Neural progenitor cell (in vitro differentiated cells): ENCODE measurements around the gene RSPO3. TPM values are rescaled to one million over a fixed set of nuclear protein-coding genes. Genes with fewer than 3 reads are reported as not detected.

Experiments
- DNase-seq: peaks from one replicate; pipeline ENCODE4 v3.0.0-alpha.2; 2016; ENCODE audit warnings: low spot score
- H2AFZ ChIP-seq: fragments of 200-600 bp; sonication (generic); replicated peaks from 2 replicates; pipeline ENCODE4 v1.6.1; 2016; ENCODE audit warnings: antibody characterized with exemption
- H3F3A ChIP-seq: fragments of 200-600 bp; sonication (generic); 2 replicates; pipeline ENCODE4 v1.6.1; 2016; ENCODE audit warnings: antibody characterized with exemption, low read depth
- H3K27ac ChIP-seq: fragments of 200-600 bp; sonication (generic); 2 replicates; pipeline ENCODE4 v1.5.1; 2016; ENCODE audit warnings: mild to moderate bottlenecking
- H3K27me3 ChIP-seq: fragments of 200-600 bp; sonication (generic); 2 replicates; pipeline ENCODE4 v1.6.1; 2016; ENCODE audit warnings: mild to moderate bottlenecking, moderate library complexity
- H3K36me3 ChIP-seq: fragments of 200-600 bp; sonication (generic); 2 replicates; pipeline ENCODE4 v1.5.1; 2016
- H3K4me1 ChIP-seq: fragments of 200-600 bp; sonication (generic); 2 replicates; pipeline ENCODE4 v1.6.1; 2016; ENCODE audit warnings: mixed run types
- H3K4me2 ChIP-seq: fragments of 200-600 bp; sonication (generic); 2 replicates; pipeline ENCODE4 v1.6.1; 2016
- H3K4me3 ChIP-seq: fragments of 200-600 bp; sonication (generic); 2 replicates; pipeline ENCODE4 v1.5.1; 2016
- H3K79me2 ChIP-seq: fragments of 200-600 bp; sonication (generic); 2 replicates; pipeline ENCODE4 v1.6.1; 2016; ENCODE audit warnings: low read depth
- H3K9ac ChIP-seq: fragments of 200-600 bp; sonication (generic); 2 replicates; pipeline ENCODE4 v1.6.1; 2016
- H3K9me3 ChIP-seq: fragments of 200-600 bp; sonication (generic); 2 replicates; pipeline ENCODE4 v1.5.1; 2016; ENCODE audit warnings: low read depth
- H4K20me1 ChIP-seq: fragments of 200-600 bp; sonication (generic); 2 replicates; pipeline ENCODE4 v1.6.1; 2016; ENCODE audit warnings: low read depth
- H3K27ac Mint-ChIP-seq: 3 replicates; pipeline ENCODE4 v1.8.0; 2021; ENCODE audit warnings: mixed read lengths
- H3K27me3 Mint-ChIP-seq: 2 replicates; pipeline ENCODE4 v1.8.0; 2022; ENCODE audit warnings: low read depth, mild to moderate bottlenecking, inconsistent platforms, moderate library complexity, mixed read lengths; ENCODE audit not compliant: insufficient read depth
- H3K36me3 Mint-ChIP-seq: 3 replicates; pipeline ENCODE4 v1.8.0; 2021; ENCODE audit warnings: mixed read lengths
- H3K4me1 Mint-ChIP-seq: 3 replicates; pipeline ENCODE4 v1.8.0; 2021; ENCODE audit warnings: mixed read lengths
- H3K4me3 Mint-ChIP-seq: 3 replicates; pipeline ENCODE4 v1.8.0; 2021; ENCODE audit warnings: mild to moderate bottlenecking, moderate library complexity, mixed read lengths
- H3K9me3 Mint-ChIP-seq: 3 replicates; pipeline ENCODE4 v1.8.0; 2020; ENCODE audit warnings: mixed read lengths
- EZH2 ChIP-seq: fragments of 200-600 bp; sonication (generic); IDR thresholded peaks from 2 replicates; pipeline ENCODE4 v1.6.1; 2017; ENCODE audit warnings: antibody characterized with exemption, mild to moderate bottlenecking, moderate library complexity
- EZH2phosphoT487 ChIP-seq: fragments of 200-600 bp; sonication (generic); IDR thresholded peaks from 2 replicates; pipeline ENCODE4 v1.6.1; 2017; ENCODE audit warnings: antibody characterized with exemption
- total RNA-seq: library from RNA; depleted of rRNA; stranded (reverse); fragments of >200 nt; gene quantifications from 2 replicates; pipeline ENCODE4 v1.2.3, GENCODE V29; 2015; ENCODE audit warnings: low replicate concordance
- TF ChIP-seq, protein P1 (sequence below): fragments of 200-600 bp; sonication (generic); IDR thresholded peaks from 2 replicates; pipeline ENCODE4 v1.5.1; 2017; ENCODE audit warnings: antibody characterized with exemption, mild to moderate bottlenecking

Gene RSPO3
- total RNA-seq, 1 donor from 2014 or later, result 2.4 TPM

DNA sequence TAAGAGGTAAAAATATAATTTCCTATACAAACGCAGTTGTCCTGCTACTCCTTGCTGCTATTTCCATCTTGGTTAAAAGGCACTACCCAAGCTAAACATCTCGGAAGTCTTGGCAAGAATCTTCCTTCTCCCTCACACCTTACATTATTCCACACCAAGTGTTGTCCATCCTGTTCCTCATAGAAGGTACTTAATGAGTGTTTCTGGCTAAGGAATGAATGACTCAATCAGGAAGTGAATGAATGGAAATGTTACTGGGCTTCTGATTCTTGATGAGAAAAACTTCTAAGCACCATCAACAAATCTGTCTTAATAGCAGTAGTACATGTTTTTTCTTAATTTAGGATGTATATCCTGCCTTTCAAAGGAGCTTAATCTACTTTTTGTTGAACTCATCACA lies 40.6 kb upstream of the RSPO3 start:
- H3K27me3 ChIP-seq, result no peaks in the 10 kb centered on the region
- H3K27me3 Mint-ChIP-seq, result no peaks in the 10 kb centered on the region
- no peak for TF ChIP-seq EZH2
- TF ChIP-seq, protein P1, sequence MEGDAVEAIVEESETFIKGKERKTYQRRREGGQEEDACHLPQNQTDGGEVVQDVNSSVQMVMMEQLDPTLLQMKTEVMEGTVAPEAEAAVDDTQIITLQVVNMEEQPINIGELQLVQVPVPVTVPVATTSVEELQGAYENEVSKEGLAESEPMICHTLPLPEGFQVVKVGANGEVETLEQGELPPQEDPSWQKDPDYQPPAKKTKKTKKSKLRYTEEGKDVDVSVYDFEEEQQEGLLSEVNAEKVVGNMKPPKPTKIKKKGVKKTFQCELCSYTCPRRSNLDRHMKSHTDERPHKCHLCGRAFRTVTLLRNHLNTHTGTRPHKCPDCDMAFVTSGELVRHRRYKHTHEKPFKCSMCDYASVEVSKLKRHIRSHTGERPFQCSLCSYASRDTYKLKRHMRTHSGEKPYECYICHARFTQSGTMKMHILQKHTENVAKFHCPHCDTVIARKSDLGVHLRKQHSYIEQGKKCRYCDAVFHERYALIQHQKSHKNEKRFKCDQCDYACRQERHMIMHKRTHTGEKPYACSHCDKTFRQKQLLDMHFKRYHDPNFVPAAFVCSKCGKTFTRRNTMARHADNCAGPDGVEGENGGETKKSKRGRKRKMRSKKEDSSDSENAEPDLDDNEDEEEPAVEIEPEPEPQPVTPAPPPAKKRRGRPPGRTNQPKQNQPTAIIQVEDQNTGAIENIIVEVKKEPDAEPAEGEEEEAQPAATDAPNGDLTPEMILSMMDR, result no peak
- no peak for TF ChIP-seq EZH2phosphoT487
- no peak overlapping the region for H3K4me2 ChIP-seq
- no peaks in the 10 kb centered on the region for H3K4me1 Mint-ChIP-seq
- no peaks in the 10 kb centered on the region for H3K36me3 Mint-ChIP-seq
- no peaks in the 10 kb centered on the region for H3K36me3 ChIP-seq
- H3K9ac ChIP-seq, result no peak overlapping the region
- H3F3A ChIP-seq, result no peaks in the 10 kb centered on the region
- H3K27ac ChIP-seq, result no peak overlapping the region
- no peaks in the 10 kb centered on the region for H3K9me3 ChIP-seq
- DNase-seq, result no peak
- no peaks in the 10 kb centered on the region for H3K9me3 Mint-ChIP-seq
- H3K4me3 Mint-ChIP-seq, result no peak overlapping the region
- H3K4me1 ChIP-seq, result no peaks in the 10 kb centered on the region
- H3K27ac Mint-ChIP-seq, result no peak overlapping the region
- no peaks in the 10 kb centered on the region for H4K20me1 ChIP-seq
- H3K79me2 ChIP-seq, result no peaks in the 10 kb centered on the region
- no peak overlapping the region for H2AFZ ChIP-seq
- no peak overlapping the region for H3K4me3 ChIP-seq

DNA sequence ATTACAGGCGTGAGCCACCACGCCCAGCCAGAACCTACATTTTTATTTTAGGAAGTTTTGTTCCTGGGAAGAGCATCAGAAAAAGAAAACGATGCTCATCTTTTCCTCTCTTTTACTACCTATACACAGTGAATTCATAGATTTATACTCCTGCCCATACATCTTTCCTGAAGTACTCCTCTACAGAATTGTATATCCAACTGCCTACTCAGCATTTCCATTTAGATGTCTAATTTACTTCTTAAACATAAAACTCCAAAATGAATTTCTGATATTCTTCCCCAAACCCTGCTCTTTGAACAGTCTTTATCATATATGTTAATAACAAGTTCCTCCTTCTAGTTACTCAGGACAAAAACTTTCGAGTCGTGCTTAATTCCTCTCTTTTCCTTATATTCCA lies 39.8 kb upstream of the RSPO3 start:
- H3K36me3 ChIP-seq, result no peaks in the 10 kb centered on the region
- no peaks in the 10 kb centered on the region for H3K79me2 ChIP-seq
- no peak overlapping the region for H3K27ac ChIP-seq
- no peaks in the 10 kb centered on the region for H4K20me1 ChIP-seq
- H3K9me3 ChIP-seq, result no peaks in the 10 kb centered on the region
- no peak overlapping the region for H3K4me2 ChIP-seq
- no peak overlapping the region for H3K4me3 Mint-ChIP-seq
- TF ChIP-seq, protein P1, result no peak
- no peaks in the 10 kb centered on the region for H3K36me3 Mint-ChIP-seq
- H3K4me1 Mint-ChIP-seq, result no peaks in the 10 kb centered on the region
- H3F3A ChIP-seq, result no peaks in the 10 kb centered on the region
- H3K4me1 ChIP-seq, result no peaks in the 10 kb centered on the region
- no peaks in the 10 kb centered on the region for H3K9me3 Mint-ChIP-seq
- H2AFZ ChIP-seq, result no peak overlapping the region
- H3K27me3 ChIP-seq, result no peaks in the 10 kb centered on the region
- H3K4me3 ChIP-seq, result no peak overlapping the region
- no peak overlapping the region for H3K27ac Mint-ChIP-seq
- DNase-seq, result no peak
- no peaks in the 10 kb centered on the region for H3K27me3 Mint-ChIP-seq
- no peak overlapping the region for H3K9ac ChIP-seq

DNA sequence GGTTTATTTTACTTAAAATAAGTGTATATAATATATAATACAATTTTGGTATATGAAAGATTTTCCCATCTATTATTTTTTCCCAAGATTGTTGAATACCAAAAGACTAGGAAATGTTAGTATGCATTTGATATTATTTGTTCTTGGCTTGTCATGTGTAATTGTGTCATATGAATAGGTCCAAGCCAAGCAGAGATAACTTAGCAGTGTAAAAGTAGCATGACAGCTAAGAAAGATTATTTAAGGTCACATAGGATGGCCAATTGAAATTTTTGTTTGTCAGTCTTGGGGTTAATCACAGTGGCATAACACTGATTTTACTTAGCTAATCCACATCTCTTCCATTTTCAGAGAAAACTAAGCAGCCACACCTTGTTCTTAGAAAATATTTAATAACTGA lies 38.8 kb upstream of the RSPO3 start:
- Histone ChIP-seq H3K9ac (no peak overlapping the region), H3K27me3 (no peaks in the 10 kb centered on the region), H3K79me2 (no peaks in the 10 kb centered on the region), H3K9me3 (no peaks in the 10 kb centered on the region), H3K4me2 (no peak overlapping the region), H2AFZ (no peak overlapping the region), H3K36me3 (no peaks in the 10 kb centered on the region), H3K27ac (no peak overlapping the region), H3K4me1 (no peaks in the 10 kb centered on the region), H4K20me1 (no peaks in the 10 kb centered on the region), H3K4me3 (no peak overlapping the region), H3F3A (no peaks in the 10 kb centered on the region)
- TF ChIP-seq EZH2phosphoT487, result no peak
- TF ChIP-seq, protein P1, result no peak
- no peak for TF ChIP-seq EZH2
- H3K9me3 Mint-ChIP-seq, result no peaks in the 10 kb centered on the region
- H3K36me3 Mint-ChIP-seq, result no peaks in the 10 kb centered on the region
- H3K4me3 Mint-ChIP-seq, result no peak overlapping the region
- H3K4me1 Mint-ChIP-seq, result no peaks in the 10 kb centered on the region
- no peaks in the 10 kb centered on the region for H3K27me3 Mint-ChIP-seq
- H3K27ac Mint-ChIP-seq, result no peak overlapping the region
- DNase-seq, result no peak

DNA sequence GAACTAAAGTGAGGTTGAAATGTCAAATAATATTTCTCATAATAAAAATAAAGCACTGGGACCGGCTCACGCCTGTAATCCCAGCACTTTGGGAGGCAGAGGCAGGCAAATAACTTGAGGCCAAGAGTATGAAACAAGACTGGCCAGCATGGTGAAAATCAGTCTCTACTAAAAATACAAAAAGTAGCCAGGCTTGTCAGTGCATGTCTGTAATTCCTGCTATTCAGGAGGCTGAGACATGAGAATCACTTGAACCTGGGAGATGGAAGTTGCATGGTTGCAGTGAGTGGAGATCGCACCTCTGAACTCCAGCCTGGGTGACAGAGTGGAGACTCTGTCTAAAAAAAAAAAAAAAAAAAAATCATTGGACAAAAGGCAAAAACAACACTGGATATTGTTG lies 38.4 kb upstream of the RSPO3 start:
- H3K9ac ChIP-seq, result no peak overlapping the region
- H3K79me2 ChIP-seq, result no peaks in the 10 kb centered on the region
- no peaks in the 10 kb centered on the region for H3K36me3 ChIP-seq
- no peak overlapping the region for H3K27ac ChIP-seq
- Mint-ChIP-seq H3K27me3 (no peaks in the 10 kb centered on the region), H3K36me3 (no peaks in the 10 kb centered on the region), H3K27ac (no peak overlapping the region), H3K4me3 (no peak overlapping the region), H3K9me3 (no peaks in the 10 kb centered on the region), H3K4me1 (no peaks in the 10 kb centered on the region)
- no peaks in the 10 kb centered on the region for H3K27me3 ChIP-seq
- no peak overlapping the region for H2AFZ ChIP-seq
- DNase-seq, result no peak
- no peak overlapping the region for H3K4me2 ChIP-seq
- no peaks in the 10 kb centered on the region for H3K4me1 ChIP-seq
- H3F3A ChIP-seq, result no peaks in the 10 kb centered on the region
- H3K9me3 ChIP-seq, result no peaks in the 10 kb centered on the region
- H3K4me3 ChIP-seq, result no peak overlapping the region
- H4K20me1 ChIP-seq, result no peaks in the 10 kb centered on the region
- TF ChIP-seq EZH2phosphoT487, result no peak
- no peak for TF ChIP-seq EZH2
